GM12801 (cell line): ENCODE measurements around the gene CHRDL2.

ENCODE experiments used
- CTCF ChIP-seq: IDR thresholded peaks from one replicate; pipeline ENCODE4 v1.5.1; 2011; ENCODE audit warnings: control low read depth; ENCODE audit not compliant: insufficient read length; ENCODE audit errors: extremely low read depth

The CHRDL2 gene

DNA sequence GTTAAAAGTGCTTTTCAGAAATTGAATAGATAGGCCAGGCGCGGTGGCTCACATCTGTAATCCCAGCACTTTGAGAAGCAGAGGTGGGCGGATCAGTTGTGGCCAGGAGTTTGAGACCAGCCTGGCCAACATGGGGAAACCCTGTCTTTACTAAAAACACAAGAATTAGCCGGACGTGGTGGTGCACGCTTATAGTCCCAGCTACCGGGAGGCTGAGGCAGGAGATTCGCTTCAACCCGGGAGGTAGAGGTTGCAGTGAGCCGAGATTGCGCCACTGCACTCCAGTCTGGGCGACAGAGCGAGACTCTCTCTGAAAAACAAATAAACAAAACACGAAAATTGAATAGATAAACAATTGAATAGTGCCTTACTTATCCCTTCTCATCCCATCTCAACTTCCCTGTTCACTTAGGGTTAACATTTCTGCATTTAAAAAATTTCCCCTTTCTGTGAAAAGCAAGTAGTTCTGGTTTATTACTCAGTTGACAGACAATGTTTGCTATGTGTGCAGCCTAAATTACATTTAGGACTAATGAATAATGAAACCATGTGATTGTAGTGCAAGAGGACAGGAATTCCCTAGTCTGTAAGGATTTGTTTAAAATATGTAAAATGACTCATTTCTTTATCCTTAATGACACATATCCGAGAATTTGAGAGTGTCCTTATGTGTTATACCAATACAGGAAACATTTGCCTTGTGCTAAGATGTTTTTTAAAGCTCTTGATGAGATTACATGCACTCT is 23.5 kb upstream of the CHRDL2 start:
- no peak for TF ChIP-seq CTCF

DNA sequence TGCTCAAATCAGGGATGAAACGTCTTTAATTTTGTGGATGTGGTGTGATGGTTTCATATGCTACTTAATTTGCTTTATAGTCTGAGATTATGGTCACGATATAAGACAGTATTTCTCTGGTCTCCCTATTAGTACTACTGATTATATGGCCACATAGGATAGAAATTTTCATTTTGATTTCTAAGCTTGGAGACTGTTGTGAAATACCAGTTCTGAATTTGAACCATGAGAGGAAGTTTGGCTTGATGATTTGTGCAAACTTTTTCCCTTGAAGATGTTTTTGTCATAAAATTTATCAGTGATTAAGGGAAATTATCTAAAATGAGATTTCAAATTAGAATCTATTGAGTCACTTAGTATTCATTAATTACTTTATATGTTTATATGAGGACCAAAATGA is 20.1 kb upstream of the CHRDL2 start:
- no peak for TF ChIP-seq CTCF

DNA sequence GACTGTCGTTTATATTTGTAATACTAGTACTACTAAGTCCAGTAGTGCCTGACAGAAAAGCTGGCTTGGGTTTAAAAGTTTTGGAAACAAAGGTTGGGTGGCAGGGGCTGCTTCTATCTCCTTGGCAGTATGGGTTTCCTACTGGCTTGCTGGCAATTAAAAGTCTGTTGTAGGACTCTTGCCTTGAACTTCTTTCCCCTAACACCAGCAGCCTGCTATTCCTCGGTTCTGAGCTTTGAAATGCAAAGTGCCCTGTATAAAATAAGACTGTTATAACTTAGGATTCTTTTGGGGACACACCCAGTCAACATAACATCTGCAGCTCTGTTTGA is 18.7 kb upstream of the CHRDL2 start:
- TF ChIP-seq CTCF, result no peak

GRCh38 chr11:74749127-74749964 is 18.1 kb upstream of the CHRDL2 start:
- no peak for TF ChIP-seq CTCF

DNA sequence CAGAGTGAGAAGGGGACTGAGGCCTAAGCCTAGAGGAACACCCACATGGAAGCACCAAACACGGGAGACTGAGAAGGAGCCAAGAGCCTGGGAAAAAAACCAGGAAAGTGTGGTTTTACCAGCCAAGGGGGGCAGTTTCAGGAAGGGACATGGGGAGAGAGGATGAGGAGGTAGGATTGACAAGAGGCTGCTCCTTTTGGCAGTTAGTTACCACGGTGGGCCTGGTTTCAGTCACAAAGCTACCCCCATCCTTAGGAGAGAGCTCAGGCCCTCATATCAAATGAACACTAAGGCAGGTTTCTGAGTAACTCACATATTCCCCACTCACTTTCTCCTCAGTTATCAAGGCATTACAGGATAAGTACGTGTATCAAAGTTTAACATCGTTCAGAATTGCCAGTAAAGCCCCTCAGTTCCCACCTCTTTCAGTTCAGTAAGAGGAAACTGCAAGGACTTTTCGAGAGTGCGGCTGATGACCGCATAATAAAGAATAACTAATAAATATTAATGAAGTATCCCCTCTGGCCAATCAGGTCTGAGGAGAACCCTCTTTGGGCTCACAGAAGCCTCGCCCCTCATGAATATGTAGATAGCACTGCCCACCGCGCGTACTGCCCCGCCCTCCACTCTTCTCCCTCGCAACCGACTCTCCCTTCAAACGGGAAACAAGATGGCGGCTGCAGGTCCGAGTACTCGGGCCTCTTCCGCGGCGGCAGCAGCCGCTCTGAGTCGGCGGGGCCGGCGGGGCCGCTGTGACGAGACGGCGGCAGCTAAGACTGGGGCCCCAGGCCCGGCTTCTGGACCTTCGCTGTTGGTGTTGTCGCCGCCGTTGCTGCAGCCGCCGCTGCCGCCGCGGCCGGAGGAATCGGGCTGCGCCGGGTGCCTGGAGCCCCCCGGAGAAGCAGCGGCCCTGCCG is 17.2 kb upstream of the CHRDL2 start, which contains the start of gene RNF169:
Gene RNF169 (plus strand): TSS at position 639 of the 916 bp plus-strand sequence. CDS start 32 bp downstream, at position 671.
- no peak for TF ChIP-seq CTCF

DNA sequence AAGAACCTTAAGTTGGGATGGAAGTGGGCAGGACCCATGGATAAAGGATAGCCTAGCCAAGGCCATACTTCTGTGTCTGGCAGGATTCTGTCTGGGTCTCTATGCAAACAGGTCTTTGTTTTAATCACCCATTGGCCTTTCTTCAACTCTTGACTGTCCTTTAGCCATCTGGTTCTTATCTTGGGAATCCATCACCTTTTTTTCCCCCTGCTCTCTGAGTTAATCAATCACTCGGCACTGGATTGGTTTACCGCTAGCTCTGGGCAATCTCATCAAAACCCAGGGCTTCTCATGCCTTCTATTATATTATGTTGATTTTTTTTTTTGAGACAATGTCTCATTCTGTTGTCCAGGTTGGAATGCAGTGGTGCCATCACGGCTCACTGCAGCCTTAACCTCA is 15.6 kb upstream of the CHRDL2 start:
- TF ChIP-seq CTCF, result no peak

DNA sequence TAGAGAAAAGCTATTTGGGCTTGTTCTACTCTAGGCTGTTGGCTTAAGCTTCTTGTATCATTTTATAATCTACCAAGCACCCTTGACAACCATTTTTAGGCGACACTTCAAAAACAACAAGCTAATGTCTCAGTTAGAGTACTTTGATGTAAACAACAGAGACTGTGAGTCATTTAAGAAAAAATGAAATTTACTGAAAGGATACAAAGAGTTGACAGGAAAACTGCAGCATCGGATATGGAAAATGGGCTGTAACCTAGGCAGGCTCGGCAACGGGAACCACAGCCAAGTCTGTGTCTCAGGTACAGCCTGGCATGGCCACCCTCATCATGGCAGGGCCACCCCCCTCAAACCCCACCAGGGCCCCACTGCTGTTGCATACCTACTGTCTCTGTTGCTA is 13.1 kb upstream of the CHRDL2 start:
- no peak for TF ChIP-seq CTCF
